Measurements from ENCODE around the gene IL3.

DNA sequence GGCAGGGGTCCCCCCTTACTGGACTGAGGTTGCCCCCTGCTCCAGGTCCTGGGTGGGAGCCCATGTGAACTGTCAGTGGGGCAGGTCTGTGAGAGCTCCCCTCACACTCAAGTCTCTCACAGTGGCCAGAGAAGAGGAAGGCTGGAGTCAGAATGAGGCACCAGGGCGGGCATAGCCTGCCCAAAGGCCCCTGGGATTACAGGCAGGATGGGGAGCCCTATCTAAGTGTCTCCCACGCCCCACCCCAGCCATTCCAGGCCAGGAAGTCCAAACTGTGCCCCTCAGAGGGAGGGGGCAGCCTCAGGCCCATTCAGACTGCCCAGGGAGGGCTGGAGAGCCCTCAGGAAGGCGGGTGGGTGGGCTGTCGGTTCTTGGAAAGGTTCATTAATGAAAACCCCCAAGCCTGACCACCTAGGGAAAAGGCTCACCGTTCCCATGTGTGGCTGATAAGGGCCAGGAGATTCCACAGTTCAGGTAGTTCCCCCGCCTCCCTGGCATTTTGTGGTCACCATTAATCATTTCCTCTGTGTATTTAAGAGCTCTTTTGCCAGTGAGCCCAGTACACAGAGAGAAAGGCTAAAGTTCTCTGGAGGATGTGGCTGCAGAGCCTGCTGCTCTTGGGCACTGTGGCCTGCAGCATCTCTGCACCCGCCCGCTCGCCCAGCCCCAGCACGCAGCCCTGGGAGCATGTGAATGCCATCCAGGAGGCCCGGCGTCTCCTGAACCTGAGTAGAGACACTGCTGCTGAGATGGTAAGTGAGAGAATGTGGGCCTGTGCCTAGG is 13.0 kb downstream of the IL3 start, which contains the start of gene CSF2:
- TF ChIP-seq, protein P1, sequence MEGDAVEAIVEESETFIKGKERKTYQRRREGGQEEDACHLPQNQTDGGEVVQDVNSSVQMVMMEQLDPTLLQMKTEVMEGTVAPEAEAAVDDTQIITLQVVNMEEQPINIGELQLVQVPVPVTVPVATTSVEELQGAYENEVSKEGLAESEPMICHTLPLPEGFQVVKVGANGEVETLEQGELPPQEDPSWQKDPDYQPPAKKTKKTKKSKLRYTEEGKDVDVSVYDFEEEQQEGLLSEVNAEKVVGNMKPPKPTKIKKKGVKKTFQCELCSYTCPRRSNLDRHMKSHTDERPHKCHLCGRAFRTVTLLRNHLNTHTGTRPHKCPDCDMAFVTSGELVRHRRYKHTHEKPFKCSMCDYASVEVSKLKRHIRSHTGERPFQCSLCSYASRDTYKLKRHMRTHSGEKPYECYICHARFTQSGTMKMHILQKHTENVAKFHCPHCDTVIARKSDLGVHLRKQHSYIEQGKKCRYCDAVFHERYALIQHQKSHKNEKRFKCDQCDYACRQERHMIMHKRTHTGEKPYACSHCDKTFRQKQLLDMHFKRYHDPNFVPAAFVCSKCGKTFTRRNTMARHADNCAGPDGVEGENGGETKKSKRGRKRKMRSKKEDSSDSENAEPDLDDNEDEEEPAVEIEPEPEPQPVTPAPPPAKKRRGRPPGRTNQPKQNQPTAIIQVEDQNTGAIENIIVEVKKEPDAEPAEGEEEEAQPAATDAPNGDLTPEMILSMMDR (IDR thresholded peaks at IDR 0.05): no peak
- TF ChIP-seq SIN3A (IDR thresholded peaks at IDR 0.05; ENCODE audit: borderline replicate concordance, insufficient read depth, low read depth, low read length) (no peak), POLR2AphosphoS5 (IDR thresholded peaks at IDR 0.05; ENCODE audit: low read depth, low read length) (no peak)

Data from Panc1 (cell line).